HEK293 (cell line): ENCODE measurements around the gene HLX.

Source experiments
- CTCF ChIA-PET: fragments of 350-600 bp; formaldehyde crosslinking; extraction: SDS; loops from one replicate; lab custom pipeline; 2021; ENCODE audit warnings: antibody characterized with exemption; lab: Yijun Ruan, JAX
- POLR2A ChIA-PET: fragments of 300-600 bp; formaldehyde crosslinking; extraction: SDS; loops from one replicate; lab custom pipeline; 2020; ENCODE audit warnings: antibody characterized with exemption, inconsistent platforms; lab: Yijun Ruan, JAX
- H3K27ac ChIP-seq: fragments of 200-500 bp; sonication (Bioruptor generic); 2 replicates; pipeline ENCODE4 v1.5.1; 2014; ENCODE audit warnings: low read depth, low read length, control low read depth, inconsistent platforms; ENCODE audit errors: extremely low read depth
- H3K36me3 ChIP-seq, 2 experiments: fragments of 200-500 bp in 1 of 2; sonication (Bioruptor generic) in 1 of 2; 1 replicate in 1 of 2; 2 replicates in 1 of 2; pipeline ENCODE4 v1.5.1; 2014 to 2017; ENCODE audit warnings: inconsistent platforms in 2 of 2, low read length in 2 of 2; ENCODE audit not compliant: control insufficient read depth in 2 of 2, insufficient read depth in 1 of 2
- H3K4me1 ChIP-seq: fragments of 200-500 bp; sonication (Bioruptor generic); 2 replicates; pipeline ENCODE4 v1.5.1; 2014; ENCODE audit warnings: mild to moderate bottlenecking, low read length, inconsistent platforms; ENCODE audit not compliant: control insufficient read depth, insufficient read depth
- H3K4me3 ChIP-seq: 2 replicates; pipeline ENCODE4 v1.5.1; 2011; ENCODE audit warnings: low read depth, mild to moderate bottlenecking, control low read depth, low read length, moderate library complexity
- H3K9me3 ChIP-seq: fragments of 200-500 bp; sonication (Bioruptor generic); 2 replicates; pipeline ENCODE4 v1.5.1; 2014; ENCODE audit warnings: low read depth, low read length, inconsistent platforms; ENCODE audit not compliant: control insufficient read depth, insufficient read depth
- BCL11B ChIP-seq: fragments of 450-650 bp; formaldehyde crosslinking; IDR thresholded peaks from 2 replicates; pipeline ENCODE4 v1.5.1; 2016; ENCODE audit warnings: low read depth, missing biosample characterization, missing genetic modification characterization
- GFI1B ChIP-seq: fragments of 450-650 bp; formaldehyde crosslinking; IDR thresholded peaks from 2 replicates; pipeline ENCODE4 v1.5.1; 2016; ENCODE audit warnings: missing biosample characterization, missing genetic modification characterization
- SP2 ChIP-seq: fragments of 450-650 bp; formaldehyde crosslinking; IDR thresholded peaks from 2 replicates; pipeline ENCODE4 v1.5.1; 2016; ENCODE audit warnings: missing biosample characterization, missing genetic modification characterization
- ZIC2 ChIP-seq: fragments of 450-650 bp; formaldehyde crosslinking; IDR thresholded peaks from 2 replicates; pipeline ENCODE4 v1.5.1; 2016; ENCODE audit warnings: missing biosample characterization, missing genetic modification characterization
- ZNF114 ChIP-seq: fragments of 450-650 bp; formaldehyde crosslinking; IDR thresholded peaks from 2 replicates; pipeline ENCODE4 v1.5.0; 2017; ENCODE audit warnings: missing biosample characterization, missing genetic modification characterization
- ZNF146 ChIP-seq: fragments of 450-650 bp; formaldehyde crosslinking; IDR thresholded peaks from 2 replicates; pipeline ENCODE4 v1.5.1; 2016; ENCODE audit warnings: missing biosample characterization, missing genetic modification characterization
- ZNF214 ChIP-seq: fragments of 450-650 bp; formaldehyde crosslinking; IDR thresholded peaks from 2 replicates; pipeline ENCODE4 v1.5.1; 2017; ENCODE audit warnings: missing biosample characterization, mild to moderate bottlenecking, missing genetic modification characterization, borderline replicate concordance
- ZNF23 ChIP-seq: fragments of 450-650 bp; formaldehyde crosslinking; IDR thresholded peaks from 2 replicates; pipeline ENCODE4 v1.5.1; 2016; ENCODE audit warnings: missing biosample characterization, missing genetic modification characterization, borderline replicate concordance
- ZNF391 ChIP-seq: fragments of 450-650 bp; formaldehyde crosslinking; IDR thresholded peaks from 2 replicates; pipeline ENCODE4 v1.5.1; 2016; ENCODE audit warnings: low read depth, missing biosample characterization, missing genetic modification characterization, borderline replicate concordance
- ZNF521 ChIP-seq: fragments of 450-650 bp; formaldehyde crosslinking; IDR thresholded peaks from 2 replicates; pipeline ENCODE4 v1.5.1; 2017; ENCODE audit warnings: missing biosample characterization, mild to moderate bottlenecking, missing genetic modification characterization
- ZNF548 ChIP-seq: fragments of 450-650 bp; formaldehyde crosslinking; IDR thresholded peaks from 2 replicates; pipeline ENCODE4 v1.5.1; 2016; ENCODE audit warnings: missing biosample characterization, missing genetic modification characterization
- ZNF621 ChIP-seq: fragments of 450-650 bp; formaldehyde crosslinking; IDR thresholded peaks from 2 replicates; pipeline ENCODE4 v1.5.1; 2017; ENCODE audit warnings: missing biosample characterization, missing genetic modification characterization
- ZNF660 ChIP-seq: fragments of 450-650 bp; IDR thresholded peaks from 2 replicates; pipeline ENCODE4 v1.5.1; 2018; ENCODE audit warnings: missing biosample characterization, mild to moderate bottlenecking, missing genetic modification characterization
- ZNF785 ChIP-seq: fragments of 450-650 bp; formaldehyde crosslinking; IDR thresholded peaks from 2 replicates; pipeline ENCODE4 v1.5.1; 2016; ENCODE audit warnings: missing biosample characterization, missing genetic modification characterization
- TF ChIP-seq, protein P1 (sequence below): fragments of 450-650 bp; formaldehyde crosslinking; IDR thresholded peaks from 2 replicates; pipeline ENCODE4 v1.5.1; 2017; ENCODE audit warnings: missing biosample characterization, missing genetic modification characterization
- TF ChIP-seq, protein P2 (sequence below): sonication (generic); formaldehyde crosslinking; IDR thresholded peaks from 2 replicates; pipeline ENCODE4 v1.8.1; 2022; ENCODE audit warnings: mild to moderate bottlenecking, moderate library complexity, missing genetic modification reagents
- TF ChIP-seq, protein P3 (sequence below): fragments of 450-650 bp; formaldehyde crosslinking; IDR thresholded peaks from 2 replicates; pipeline ENCODE4 v1.5.1; 2016; ENCODE audit warnings: missing biosample characterization, missing genetic modification characterization
- TF ChIP-seq, protein P4 (sequence below): fragments of 450-650 bp; formaldehyde crosslinking; IDR thresholded peaks from 2 replicates; pipeline ENCODE4 v1.5.1; 2016; ENCODE audit warnings: missing biosample characterization, missing genetic modification characterization

HLX gene

DNA sequence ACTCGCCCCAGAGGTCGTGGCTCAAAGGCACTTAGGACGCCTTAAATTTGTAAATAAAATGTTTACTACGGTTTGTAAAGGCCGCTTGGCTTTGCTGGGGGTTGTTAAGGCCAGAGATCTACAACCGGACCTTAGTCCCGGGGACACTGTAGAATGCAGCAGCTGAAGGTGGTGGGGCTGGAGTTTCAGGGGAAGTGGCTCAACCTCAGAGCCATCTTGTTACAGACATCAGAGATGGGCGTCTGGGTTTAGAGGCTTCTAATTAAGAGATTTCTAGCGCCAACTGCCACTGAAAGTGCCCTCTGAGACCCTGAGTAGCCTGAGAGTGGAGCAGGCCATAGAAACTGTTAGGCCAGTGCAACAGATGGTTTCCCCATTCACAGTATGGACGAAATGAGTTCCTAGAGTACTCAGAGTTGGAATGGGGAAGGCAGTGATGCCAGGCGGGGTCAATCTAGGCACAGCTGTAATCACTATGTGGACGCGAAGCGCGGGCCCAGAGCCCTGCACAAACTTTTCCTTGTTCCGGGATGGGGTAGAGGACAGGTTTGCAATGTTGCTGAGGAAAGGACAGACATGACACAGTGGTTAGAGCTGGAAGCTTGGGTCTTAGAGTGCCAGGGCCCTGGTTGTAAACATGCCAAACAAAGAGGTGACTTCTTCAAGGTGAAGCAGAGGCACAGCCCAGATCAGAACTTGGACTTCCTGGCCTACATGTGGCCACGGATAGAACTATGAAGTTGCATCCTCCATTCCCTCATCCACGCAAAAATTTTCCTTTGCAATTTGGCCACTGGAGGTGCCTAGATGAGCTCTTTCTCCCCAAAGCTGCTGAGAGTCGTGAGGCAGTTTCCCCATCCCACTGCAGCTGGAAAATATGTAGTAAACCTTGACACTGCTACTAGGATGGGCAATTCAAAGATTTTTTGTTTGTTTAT lies 6.0 kb downstream of the HLX start:
- ChIA-PET POLR2A (no interaction called here), CTCF (interaction anchor here (2.0 kb wide), 1 partner anchor 10 kb away, joined by 10 read pairs; no protein-coding TSS in a partner anchor)
- no peaks in the 10 kb centered on the region for H3K9me3 ChIP-seq
- no peak overlapping the region for H3K27ac ChIP-seq
- peaks cover 0 to 50% of the 10 kb centered on the region in 2 experiments; a peak in 1 of 3 replicates for H3K36me3 ChIP-seq
- TF ChIP-seq, protein P1, sequence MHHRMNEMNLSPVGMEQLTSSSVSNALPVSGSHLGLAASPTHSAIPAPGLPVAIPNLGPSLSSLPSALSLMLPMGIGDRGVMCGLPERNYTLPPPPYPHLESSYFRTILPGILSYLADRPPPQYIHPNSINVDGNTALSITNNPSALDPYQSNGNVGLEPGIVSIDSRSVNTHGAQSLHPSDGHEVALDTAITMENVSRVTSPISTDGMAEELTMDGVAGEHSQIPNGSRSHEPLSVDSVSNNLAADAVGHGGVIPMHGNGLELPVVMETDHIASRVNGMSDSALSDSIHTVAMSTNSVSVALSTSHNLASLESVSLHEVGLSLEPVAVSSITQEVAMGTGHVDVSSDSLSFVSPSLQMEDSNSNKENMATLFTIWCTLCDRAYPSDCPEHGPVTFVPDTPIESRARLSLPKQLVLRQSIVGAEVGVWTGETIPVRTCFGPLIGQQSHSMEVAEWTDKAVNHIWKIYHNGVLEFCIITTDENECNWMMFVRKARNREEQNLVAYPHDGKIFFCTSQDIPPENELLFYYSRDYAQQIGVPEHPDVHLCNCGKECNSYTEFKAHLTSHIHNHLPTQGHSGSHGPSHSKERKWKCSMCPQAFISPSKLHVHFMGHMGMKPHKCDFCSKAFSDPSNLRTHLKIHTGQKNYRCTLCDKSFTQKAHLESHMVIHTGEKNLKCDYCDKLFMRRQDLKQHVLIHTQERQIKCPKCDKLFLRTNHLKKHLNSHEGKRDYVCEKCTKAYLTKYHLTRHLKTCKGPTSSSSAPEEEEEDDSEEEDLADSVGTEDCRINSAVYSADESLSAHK, result no peak
- no peak overlapping the region for H3K4me3 ChIP-seq
- no peaks in the 10 kb centered on the region for H3K4me1 ChIP-seq

DNA sequence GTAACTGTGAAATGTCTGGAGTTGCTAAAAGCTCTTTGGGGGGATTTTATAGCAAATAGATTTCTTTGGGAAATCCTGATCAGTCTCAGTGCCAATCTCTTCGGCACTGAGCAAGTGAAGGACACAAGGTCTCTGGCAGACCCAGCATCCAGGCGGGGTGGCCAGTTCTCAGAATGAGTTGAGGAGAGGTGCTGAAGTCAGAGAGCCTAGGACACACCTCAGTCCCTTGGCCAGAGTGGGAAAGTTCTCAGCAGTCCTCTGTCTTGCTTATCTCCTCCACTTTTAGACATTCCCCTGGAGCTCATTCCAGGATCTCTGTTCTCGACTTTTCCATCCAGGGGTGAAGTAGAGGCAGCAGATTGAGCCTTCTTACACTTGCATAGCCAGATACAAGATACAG lies 6.7 kb downstream of the HLX start:
- Histone ChIP-seq H3K36me3 (peaks cover 0 to 50% of the 10 kb centered on the region in 2 experiments; a peak in 1 of 3 replicates), H3K27ac (no peak overlapping the region), H3K9me3 (no peaks in the 10 kb centered on the region), H3K4me1 (no peaks in the 10 kb centered on the region), H3K4me3 (no peak overlapping the region)
- TF ChIP-seq ZNF785 (tag by site-specific recombination), result no peak
- no peak for TF ChIP-seq GFI1B (tag by site-specific recombination)
- no peak for TF ChIP-seq SP2 (tag by site-specific recombination)
- TF ChIP-seq BCL11B (tag by site-specific recombination), result no peak
- TF ChIP-seq, protein P2, sequence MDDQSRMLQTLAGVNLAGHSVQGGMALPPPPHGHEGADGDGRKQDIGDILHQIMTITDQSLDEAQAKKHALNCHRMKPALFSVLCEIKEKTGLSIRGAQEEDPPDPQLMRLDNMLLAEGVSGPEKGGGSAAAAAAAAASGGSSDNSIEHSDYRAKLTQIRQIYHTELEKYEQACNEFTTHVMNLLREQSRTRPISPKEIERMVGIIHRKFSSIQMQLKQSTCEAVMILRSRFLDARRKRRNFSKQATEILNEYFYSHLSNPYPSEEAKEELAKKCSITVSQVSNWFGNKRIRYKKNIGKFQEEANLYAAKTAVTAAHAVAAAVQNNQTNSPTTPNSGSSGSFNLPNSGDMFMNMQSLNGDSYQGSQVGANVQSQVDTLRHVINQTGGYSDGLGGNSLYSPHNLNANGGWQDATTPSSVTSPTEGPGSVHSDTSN (CRISPR knock-in tag), result no peak
- no peak for TF ChIP-seq ZNF146 (tag by site-specific recombination)
- no peak for TF ChIP-seq ZNF214
- TF ChIP-seq, protein P3, sequence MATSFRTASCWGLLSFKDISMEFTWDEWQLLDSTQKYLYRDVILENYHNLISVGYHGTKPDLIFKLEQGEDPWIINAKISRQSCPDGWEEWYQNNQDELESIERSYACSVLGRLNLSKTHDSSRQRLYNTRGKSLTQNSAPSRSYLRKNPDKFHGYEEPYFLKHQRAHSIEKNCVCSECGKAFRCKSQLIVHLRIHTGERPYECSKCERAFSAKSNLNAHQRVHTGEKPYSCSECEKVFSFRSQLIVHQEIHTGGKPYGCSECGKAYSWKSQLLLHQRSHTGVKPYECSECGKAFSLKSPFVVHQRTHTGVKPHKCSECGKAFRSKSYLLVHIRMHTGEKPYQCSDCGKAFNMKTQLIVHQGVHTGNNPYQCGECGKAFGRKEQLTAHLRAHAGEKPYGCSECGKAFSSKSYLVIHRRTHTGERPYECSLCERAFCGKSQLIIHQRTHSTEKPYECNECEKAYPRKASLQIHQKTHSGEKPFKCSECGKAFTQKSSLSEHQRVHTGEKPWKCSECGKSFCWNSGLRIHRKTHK (tag by site-specific recombination), result no peak
- TF ChIP-seq ZIC2 (tag by site-specific recombination), result no peak
- no peak for TF ChIP-seq ZNF23 (tag by site-specific recombination)
- TF ChIP-seq ZNF621 (tag by site-specific recombination), result no peak
- TF ChIP-seq ZNF548 (tag by site-specific recombination), result no peak
- TF ChIP-seq ZNF660 (tag by site-specific recombination), result no peak
- TF ChIP-seq ZNF114 (tag by site-specific recombination), result no peak
- TF ChIP-seq, protein P4, sequence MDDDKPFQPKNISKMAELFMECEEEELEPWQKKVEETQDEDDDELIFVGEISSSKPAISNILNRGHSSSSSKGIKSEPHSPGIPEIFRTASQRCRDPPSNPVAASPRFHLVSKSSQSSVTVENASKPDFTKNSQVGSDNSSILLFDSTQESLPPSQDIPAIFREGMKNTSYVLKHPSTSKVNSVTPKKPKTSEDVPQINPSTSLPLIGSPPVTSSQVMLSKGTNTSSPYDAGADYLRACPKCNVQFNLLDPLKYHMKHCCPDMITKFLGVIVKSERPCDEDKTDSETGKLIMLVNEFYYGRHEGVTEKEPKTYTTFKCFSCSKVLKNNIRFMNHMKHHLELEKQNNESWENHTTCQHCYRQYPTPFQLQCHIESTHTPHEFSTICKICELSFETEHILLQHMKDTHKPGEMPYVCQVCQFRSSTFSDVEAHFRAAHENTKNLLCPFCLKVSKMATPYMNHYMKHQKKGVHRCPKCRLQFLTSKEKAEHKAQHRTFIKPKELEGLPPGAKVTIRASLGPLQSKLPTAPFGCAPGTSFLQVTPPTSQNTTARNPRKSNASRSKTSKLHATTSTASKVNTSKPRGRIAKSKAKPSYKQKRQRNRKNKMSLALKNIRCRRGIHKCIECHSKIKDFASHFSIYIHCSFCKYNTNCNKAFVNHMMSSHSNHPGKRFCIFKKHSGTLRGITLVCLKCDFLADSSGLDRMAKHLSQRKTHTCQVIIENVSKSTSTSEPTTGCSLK (tag by site-specific recombination), result no peak
- TF ChIP-seq ZNF391, result no peak
- TF ChIP-seq ZNF521 (tag by site-specific recombination), result no peak
- ChIA-PET CTCF (interaction anchor here (2.0 kb wide), 1 partner anchor 11 kb away, joined by 10 read pairs; no protein-coding TSS in a partner anchor), POLR2A (no interaction called here)
